Fibroblast of lung (primary cell): ENCODE data around the gene KRT40. TPM values are rescaled to one million over a fixed set of nuclear protein-coding genes. Genes with fewer than 3 reads are reported as not detected.

ENCODE experiments used
- DNase-seq, 2 donors: peaks; one replicate each; pipeline versions ENCODE4 v3.0.0 to v3.0.0-alpha.2; 2010; ENCODE audit warnings: low read depth in 2 of 2
- H2AFZ ChIP-seq: 2 replicates; pipeline ENCODE4 v1.5.1; 2012; ENCODE audit warnings: low read length, control low read depth, inconsistent platforms
- H3K27ac ChIP-seq: 2 replicates; pipeline ENCODE4 v1.5.1; 2011; ENCODE audit warnings: low read length, control low read depth; ENCODE audit not compliant: insufficient read depth
- H3K27me3 ChIP-seq: 2 replicates; pipeline ENCODE4 v1.5.1; 2011; ENCODE audit warnings: mild to moderate bottlenecking, low read length; ENCODE audit not compliant: control insufficient read depth, insufficient read depth
- H3K36me3 ChIP-seq: 2 replicates; pipeline ENCODE4 v1.5.1; 2011; ENCODE audit warnings: low read length; ENCODE audit not compliant: control insufficient read depth, insufficient read depth
- H3K4me1 ChIP-seq: 2 replicates; pipeline ENCODE4 v1.5.1; 2011; ENCODE audit warnings: low read length; ENCODE audit not compliant: control insufficient read depth, insufficient read depth; ENCODE audit errors: extremely low read depth
- H3K4me2 ChIP-seq: 2 replicates; pipeline ENCODE4 v1.5.1; 2011; ENCODE audit warnings: low read length, control low read depth; ENCODE audit not compliant: insufficient read depth; ENCODE audit errors: extremely low read depth
- H3K4me3 ChIP-seq, 4 experiments: fragments of 200-600 bp in 1 of 4; sonication (generic) in 1 of 4; replicated peaks in 1 of 4; 2 replicates each; pipeline ENCODE4 v1.5.1; 2011 to 2016; ENCODE audit warnings: low read length in 4 of 4, low read depth in 3 of 4, mild to moderate bottlenecking in 3 of 4, control low read depth in 2 of 4, inconsistent platforms in 1 of 4, mixed read lengths in 1 of 4; ENCODE audit not compliant: insufficient read depth in 1 of 4; ENCODE audit errors: control extremely low read depth in 1 of 4
- H3K79me2 ChIP-seq: 2 replicates; pipeline ENCODE4 v1.5.1; 2012; ENCODE audit warnings: mild to moderate bottlenecking, low read length, inconsistent platforms; ENCODE audit not compliant: control insufficient read depth, insufficient read depth
- H3K9ac ChIP-seq: 2 replicates; pipeline ENCODE4 v1.5.1; 2011; ENCODE audit warnings: mild to moderate bottlenecking, low read length, control low read depth; ENCODE audit not compliant: insufficient read depth
- H3K9me3 ChIP-seq: 2 replicates; pipeline ENCODE4 v1.5.1; 2012; ENCODE audit warnings: low read depth, low read length; ENCODE audit not compliant: control insufficient read depth, insufficient read depth
- H4K20me1 ChIP-seq: 2 replicates; pipeline ENCODE4 v1.5.1; 2011; ENCODE audit warnings: low read length; ENCODE audit not compliant: control insufficient read depth, insufficient read depth; ENCODE audit errors: extremely low read depth
- EZH2 ChIP-seq: IDR thresholded peaks from 2 replicates; pipeline ENCODE4 v1.5.1; 2012; ENCODE audit warnings: low read length, control low read depth, mild to moderate bottlenecking; ENCODE audit errors: missing control alignments
- polyA plus RNA-seq, 2 donors: library from polyadenylated mRNA; depleted of rRNA in 1 of 2; stranded (reverse) in 1 of 2; unstranded in 1 of 2; fragments of >200 nt; gene quantifications; 2 replicates each; pipeline ENCODE4 v1.2.1, GENCODE V29; 2011 to 2012; ENCODE audit warnings: missing spikeins in 1 of 2
- total RNA-seq: library from RNA; depleted of rRNA; stranded (reverse); fragments of >200 nt; gene quantifications from 2 replicates; pipeline ENCODE4 v1.2.1, GENCODE V29; 2014
- TF ChIP-seq, protein P1 (sequence below), 2 donors: IDR thresholded peaks in 1 of 2; conservative IDR thresholded peaks in 1 of 2; 1 replicate in 1 of 2; 2 replicates in 1 of 2; pipeline ENCODE4 v1.5.1; 2011 to 2012; ENCODE audit warnings: low read length in 2 of 2, control low read depth in 1 of 2, inconsistent platforms in 1 of 2, low read depth in 1 of 2, mild to moderate bottlenecking in 1 of 2

Gene KRT40
- total and polyA plus RNA-seq, 2 donors (not counting 1 experiment from before 2014, with no cell fraction given), result 0.05 TPM; not detected in 1

DNA sequence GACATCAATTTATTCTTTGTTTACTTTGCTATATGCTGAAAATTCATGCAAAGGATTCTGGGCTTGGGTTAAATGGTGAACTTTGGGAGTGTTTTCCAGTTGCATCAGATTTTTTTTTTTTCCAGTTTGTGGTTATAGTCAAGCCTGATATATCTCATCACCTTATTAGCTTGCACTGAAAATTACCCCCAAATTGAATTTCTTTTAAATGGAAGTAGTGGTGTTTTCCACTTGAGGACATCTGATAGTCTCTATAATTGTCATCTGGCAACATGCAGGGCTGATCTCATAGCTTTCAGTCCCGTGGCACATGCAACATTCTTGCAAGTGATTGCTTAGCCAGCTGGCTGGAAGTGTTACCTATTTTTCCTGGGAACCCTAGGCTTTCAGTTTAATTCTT is 29.5 kb upstream of the KRT40 start:
- H3K9ac ChIP-seq, result no peak overlapping the region
- H3K36me3 ChIP-seq, result no peaks in the 10 kb centered on the region
- H3K27me3 ChIP-seq, result no peaks in the 10 kb centered on the region
- no peaks in the 10 kb centered on the region for H3K9me3 ChIP-seq
- TF ChIP-seq EZH2, result no peak
- TF ChIP-seq, protein P1, sequence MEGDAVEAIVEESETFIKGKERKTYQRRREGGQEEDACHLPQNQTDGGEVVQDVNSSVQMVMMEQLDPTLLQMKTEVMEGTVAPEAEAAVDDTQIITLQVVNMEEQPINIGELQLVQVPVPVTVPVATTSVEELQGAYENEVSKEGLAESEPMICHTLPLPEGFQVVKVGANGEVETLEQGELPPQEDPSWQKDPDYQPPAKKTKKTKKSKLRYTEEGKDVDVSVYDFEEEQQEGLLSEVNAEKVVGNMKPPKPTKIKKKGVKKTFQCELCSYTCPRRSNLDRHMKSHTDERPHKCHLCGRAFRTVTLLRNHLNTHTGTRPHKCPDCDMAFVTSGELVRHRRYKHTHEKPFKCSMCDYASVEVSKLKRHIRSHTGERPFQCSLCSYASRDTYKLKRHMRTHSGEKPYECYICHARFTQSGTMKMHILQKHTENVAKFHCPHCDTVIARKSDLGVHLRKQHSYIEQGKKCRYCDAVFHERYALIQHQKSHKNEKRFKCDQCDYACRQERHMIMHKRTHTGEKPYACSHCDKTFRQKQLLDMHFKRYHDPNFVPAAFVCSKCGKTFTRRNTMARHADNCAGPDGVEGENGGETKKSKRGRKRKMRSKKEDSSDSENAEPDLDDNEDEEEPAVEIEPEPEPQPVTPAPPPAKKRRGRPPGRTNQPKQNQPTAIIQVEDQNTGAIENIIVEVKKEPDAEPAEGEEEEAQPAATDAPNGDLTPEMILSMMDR (conservative IDR thresholded peaks at IDR 0.05 in 1 of 2, IDR thresholded peaks at IDR 0.05 in 1 of 2; ENCODE audit: low read depth in 1 of 2, low read length in 2 of 2), result no peak
- no peak overlapping the region for H3K27ac ChIP-seq
- H2AFZ ChIP-seq, result no peak overlapping the region
- no peaks in the 10 kb centered on the region for H3K79me2 ChIP-seq
- no peaks in the 10 kb centered on the region for H4K20me1 ChIP-seq
- no peak overlapping the region for H3K4me2 ChIP-seq
- peak in 1 of 2 donors; percentile 9 for DNase-seq
- peaks cover 2% of the 10 kb centered on the region for H3K4me1 ChIP-seq
- H3K4me3 ChIP-seq, result no peak overlapping the region

DNA sequence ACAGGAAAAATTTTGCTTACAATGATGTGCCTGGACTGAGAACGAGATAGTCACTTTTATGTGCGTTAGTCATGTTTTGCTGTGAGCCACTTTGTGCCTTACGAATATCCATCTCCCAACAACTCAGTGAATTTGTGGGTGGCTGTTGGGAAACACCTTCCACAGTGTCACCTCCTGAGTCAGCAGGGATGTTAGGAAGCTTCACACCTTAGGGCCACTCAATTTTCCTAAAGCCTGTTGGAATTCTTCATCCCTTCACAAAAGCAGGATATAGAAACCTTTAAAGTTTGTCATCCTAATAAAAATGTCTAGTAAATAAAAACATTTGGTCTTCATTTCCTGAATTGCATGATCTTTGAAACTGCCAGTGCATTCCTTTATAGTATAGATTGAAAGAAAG is 29.1 kb upstream of the KRT40 start:
- Histone ChIP-seq H3K9ac (no peak overlapping the region), H4K20me1 (no peaks in the 10 kb centered on the region), H3K4me2 (no peak overlapping the region), H3K27me3 (no peaks in the 10 kb centered on the region), H3K79me2 (no peaks in the 10 kb centered on the region), H3K4me3 (no peak overlapping the region), H3K36me3 (no peaks in the 10 kb centered on the region), H3K4me1 (peaks cover 2% of the 10 kb centered on the region), H3K27ac (no peak overlapping the region), H3K9me3 (no peaks in the 10 kb centered on the region), H2AFZ (no peak overlapping the region)
- TF ChIP-seq, protein P1 (conservative IDR thresholded peaks at IDR 0.05 in 1 of 2, IDR thresholded peaks at IDR 0.05 in 1 of 2; ENCODE audit: low read depth in 1 of 2, low read length in 2 of 2), result no peak
- no peak for TF ChIP-seq EZH2
- DNase-seq, result no peak

DNA sequence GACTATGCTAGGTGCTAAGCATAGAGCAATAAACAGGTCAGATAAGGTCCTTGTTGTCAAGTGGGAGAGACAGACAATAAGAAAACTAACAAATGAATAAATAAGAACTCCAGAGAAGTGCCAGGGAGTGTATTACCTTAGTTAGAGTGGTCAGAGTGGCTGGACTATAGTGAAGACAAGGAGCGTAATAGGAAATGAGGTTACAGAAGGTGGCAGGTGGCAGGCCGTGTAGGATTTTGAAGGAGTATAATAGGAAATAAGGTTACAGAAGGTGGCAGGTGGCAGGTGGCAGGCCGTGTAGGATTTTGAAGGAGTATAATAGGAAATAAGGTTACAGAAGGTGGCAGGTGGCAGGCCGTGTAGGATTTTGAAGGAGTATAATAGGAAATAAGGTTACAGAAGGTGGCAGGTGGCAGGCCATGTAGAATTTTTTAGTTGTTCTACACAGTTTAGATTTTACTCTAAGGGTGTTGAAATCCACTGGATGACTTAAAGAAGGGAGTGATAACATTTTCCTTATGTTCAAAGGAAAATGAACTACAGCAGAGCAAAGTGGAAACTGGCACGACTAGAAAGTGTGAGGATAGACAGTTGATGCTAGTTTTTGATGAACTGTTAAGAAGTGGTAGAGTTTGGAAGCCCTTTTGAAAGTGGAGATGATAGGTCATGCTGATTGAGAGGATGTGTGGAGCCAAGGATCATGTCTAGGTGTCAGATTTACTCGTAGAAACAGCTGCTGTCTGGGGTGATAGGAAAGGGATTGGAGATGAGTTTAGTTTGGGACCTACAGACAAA is 28.4 kb upstream of the KRT40 start:
- Histone ChIP-seq H3K4me3 (no peak overlapping the region), H3K9ac (no peak overlapping the region), H3K27me3 (no peaks in the 10 kb centered on the region), H3K9me3 (no peaks in the 10 kb centered on the region), H2AFZ (no peak overlapping the region), H3K4me1 (peaks cover 2% of the 10 kb centered on the region), H3K27ac (no peak overlapping the region), H4K20me1 (no peaks in the 10 kb centered on the region), H3K36me3 (no peaks in the 10 kb centered on the region), H3K79me2 (no peaks in the 10 kb centered on the region), H3K4me2 (no peak overlapping the region)
- no peak for DNase-seq
- TF ChIP-seq EZH2, result no peak
- TF ChIP-seq, protein P1 (conservative IDR thresholded peaks at IDR 0.05 in 1 of 2, IDR thresholded peaks at IDR 0.05 in 1 of 2; ENCODE audit: low read depth in 1 of 2, low read length in 2 of 2), result no peak
